CD4-positive, alpha-beta T cell treated with Interferon alpha-2 for 1 hour (primary cell): ENCODE data around the gene CIAPIN1.
A peak's percentile ranks its signal among the peaks of the same experiment; 100 is the strongest.
"Not testable (repeated sequence)": the region's sequence is repeated elsewhere in the genome, so short reads cannot be mapped to it uniquely, and the experiment has no call there.

Experiments
- DNase-seq, 2 donors: peaks; one replicate each; pipeline ENCODE4 v3.0.0-alpha.2; 2020 to 2022

Gene CIAPIN1

DNA sequence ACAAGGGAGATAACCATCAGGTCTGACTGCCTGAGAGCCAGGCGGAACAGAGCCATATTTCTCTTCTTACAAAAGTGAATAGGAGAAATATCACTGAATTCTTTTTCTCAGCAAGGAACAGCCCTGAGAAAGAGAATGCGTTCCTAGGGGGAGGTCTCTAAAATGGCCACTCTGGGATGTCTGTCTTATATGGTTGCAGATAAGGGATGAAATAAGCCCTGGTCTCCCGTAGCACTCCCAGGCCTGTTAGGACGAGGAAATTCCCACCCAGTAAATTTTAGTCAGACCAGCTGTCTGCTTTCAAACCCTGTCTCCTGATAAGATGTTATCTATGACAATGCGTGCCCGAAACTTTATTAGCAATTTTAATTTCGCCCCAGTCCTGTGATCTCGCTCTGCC is 7.2 kb downstream of the CIAPIN1 start:
- not testable (repeated sequence) for DNase-seq

DNA sequence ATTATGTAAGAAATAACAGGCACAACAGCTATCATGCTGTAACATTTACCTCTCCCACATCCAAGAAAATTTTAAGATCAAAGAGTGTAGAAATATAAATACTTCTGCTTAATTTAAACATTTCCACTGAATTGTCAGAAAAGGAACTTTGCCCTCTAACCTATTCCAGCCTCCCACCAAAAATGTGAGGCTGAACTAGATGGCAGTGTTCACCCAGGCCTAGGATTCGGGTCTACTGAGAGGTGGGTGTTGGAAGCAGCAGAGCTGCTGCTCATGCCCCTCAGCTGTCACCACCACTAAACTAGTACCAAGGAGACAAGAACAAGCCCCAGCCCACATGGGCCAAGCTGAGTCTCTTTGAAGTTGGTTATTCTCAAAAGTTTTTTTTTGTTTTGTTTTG is 11.3 kb downstream of the CIAPIN1 start:
- DNase-seq, result no peak

GRCh38 chr16:57434003-57434402 is 13.2 kb downstream of the CIAPIN1 start:
- DNase-seq, result peak in 1 of 2 donors; percentile 11

DNA sequence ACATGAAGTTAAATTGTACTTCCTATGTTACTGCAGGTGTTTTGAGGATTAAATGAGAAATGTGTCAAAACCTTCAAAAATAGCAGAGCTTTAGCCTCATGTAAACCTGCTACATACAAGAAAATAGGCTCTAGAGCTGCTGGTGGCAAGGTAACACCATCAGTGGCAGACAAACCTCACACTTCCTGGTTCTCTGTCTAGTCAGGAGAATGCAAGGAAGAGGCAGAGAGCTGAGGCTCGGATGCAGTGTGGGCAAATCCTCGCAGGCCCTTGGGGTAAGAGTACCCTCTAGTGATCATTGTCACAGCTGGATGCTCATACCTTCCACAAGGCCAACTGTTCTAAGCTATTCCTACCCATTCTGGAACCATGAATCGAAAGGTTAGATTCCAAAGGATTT is 14.2 kb downstream of the CIAPIN1 start:
- DNase-seq, result no peak

DNA sequence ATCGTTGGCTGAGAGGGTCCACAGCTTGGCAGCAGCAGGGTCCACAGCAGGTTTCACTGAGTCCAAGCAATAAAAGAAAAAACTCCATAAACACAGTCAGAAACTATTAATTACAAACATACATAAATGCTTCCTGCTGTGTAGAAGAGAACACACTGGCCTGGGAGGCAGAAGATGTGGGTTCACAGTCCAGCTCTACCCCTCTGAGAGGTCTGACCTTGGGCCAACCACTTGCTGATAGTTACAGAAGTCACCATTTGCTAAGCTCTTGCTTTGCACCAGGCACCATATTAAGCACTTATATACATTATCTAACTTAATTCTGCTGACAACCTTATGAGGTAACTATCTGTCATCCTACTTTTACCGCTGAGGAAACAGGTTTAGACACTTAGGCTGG is 14.7 kb downstream of the CIAPIN1 start:
- no peak for DNase-seq

DNA sequence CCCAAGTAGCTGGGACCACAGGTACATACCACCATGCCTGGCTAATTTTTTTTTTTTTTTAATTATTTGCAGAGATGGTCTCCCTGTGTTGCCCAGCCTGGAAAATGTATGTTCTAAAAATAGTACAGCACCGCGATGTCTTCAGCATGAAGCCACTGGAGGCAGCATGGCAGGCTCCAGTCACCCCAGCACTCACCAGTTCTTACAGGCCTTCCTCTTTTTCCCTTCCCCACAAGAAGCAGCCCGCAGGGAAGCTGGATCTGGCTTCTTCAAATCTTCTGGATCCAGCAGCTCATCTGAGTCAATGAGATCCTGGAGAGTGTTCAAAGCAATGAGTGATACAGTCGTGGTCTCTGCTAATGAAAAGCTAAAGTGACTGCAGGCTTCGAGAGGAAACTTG is 16.2 kb downstream of the CIAPIN1 start:
- no peak for DNase-seq

DNA sequence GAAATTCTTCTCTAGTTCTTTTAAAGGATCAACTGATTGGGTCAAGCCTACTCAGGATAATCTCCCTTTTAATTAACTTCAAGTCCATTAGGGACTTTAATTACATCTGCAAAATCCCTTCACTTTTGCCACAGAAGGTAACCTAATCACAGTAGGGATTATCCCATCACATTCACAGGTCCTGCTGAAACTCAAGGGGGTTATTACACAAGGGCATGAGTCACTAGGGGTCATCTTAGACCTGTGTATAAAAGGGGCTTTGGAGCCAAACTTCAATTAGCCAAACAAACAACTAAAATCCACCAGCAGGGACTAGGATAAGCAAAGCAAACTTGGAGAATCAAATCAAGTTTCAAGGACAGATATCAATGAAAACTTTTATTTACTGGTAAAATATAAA is 19.4 kb downstream of the CIAPIN1 start:
- DNase-seq, result no peak

DNA sequence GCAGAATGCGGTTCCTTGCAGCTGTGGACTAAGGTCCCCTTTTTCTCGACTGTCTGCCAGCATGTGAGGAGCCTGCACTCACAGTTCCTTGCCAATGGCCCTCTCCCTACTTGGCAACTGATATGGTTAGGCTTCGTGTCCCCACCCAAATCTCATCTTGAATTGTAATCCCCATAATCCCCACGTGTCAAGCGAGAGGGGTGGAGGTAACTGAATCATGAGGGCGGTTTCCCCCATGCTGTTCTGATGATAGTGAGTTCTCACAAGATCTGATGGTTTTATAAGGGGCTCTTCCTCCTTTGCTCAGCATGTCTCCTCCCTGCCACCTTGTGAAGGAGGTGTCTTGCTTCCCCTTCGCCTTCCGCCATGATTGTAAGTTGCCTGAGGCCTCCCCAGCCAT is 19.9 kb downstream of the CIAPIN1 start:
- no peak for DNase-seq

GRCh38 chr16:57426356-57426755 is 20.8 kb downstream of the CIAPIN1 start:
- DNase-seq, result no peak

DNA sequence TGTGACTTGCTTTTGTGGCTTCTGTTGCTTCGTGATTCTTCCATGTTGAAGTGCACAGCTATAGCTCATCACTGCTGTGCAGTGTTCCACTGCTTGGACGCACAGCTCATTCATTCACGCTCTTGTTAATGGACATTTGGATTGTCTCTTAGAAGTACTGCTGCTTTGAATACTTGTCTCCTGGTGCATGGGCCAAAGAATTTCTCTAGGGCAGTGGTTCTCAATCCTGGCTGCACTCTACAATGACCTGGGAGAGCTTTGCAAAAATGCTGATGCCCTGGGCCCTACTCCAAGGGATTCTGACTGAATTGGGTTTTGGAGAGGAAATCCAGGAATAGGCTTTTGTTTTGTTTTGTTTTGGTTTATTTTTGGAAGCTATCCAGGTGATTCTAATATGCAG is 22.6 kb downstream of the CIAPIN1 start:
- DNase-seq, result no peak

DNA sequence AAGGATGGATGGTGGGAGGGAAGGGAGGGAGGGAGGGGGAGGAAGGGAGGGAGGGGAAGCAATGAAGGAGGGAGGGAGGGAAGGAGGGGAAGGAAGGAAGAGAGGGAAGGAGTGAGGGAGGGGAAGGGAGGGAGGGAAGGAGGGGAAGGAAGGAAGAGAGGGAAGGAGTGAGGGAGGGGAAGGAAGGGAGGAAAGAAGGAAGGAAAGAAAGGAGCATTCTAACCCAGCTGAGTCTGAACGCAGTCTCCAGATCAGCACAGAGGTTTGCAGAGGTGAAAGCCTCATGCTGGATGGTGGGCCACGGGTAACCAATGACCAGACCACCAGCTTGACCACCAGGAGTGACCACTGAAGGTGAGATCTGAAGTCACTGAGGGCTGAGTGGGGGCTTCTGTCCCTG is 24.0 kb downstream of the CIAPIN1 start:
- no peak for DNase-seq

DNA sequence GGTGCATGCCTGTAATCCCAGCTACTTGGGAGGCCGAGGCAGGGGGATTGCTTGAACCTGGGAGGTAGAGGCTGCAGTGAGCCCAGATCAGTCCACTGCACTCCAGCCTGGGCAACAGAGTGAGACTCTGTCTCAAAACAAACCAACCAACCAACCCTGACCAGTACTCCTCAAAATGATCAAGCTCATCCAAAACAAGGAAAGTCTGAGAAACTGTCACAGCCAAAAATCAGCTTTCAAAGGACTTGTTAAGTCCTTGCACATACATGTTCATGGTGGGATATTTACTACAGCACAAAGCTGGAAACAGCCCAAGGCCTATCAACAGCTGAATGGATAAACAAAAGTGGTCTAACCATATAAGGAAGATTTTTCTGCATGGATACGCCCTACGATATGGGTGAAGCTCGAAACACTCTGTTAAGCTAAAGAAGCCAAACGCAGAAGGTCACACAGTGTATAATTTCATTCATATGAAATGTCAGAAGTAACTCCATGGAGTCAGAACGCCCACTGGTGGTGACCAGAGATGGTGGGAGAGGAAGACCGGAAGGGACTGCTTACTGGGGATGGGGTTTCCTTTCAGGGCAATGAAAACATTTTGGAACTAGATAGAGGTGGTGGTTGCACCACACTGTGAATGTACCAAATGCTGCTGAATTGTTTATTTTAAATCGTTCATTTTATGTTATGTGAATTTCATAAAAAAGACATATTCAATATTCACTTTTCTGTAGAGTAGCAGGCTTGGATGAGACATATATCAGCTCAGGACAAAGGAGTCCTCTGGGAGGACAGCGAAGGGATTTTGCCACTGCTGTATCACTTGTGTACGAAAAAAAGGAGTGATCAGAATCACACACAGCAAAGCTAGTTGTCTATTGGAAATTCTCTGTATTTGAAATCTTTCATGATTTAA is 24.9 kb downstream of the CIAPIN1 start:
- no peak for DNase-seq

- no peak for DNase-seq
These were observed 27.7 kb downstream of the CIAPIN1 start for GRCh38 chr16:57419506-57419905.

GRCh38 chr16:57416084-57416483 is 31.1 kb downstream of the CIAPIN1 start:
- DNase-seq, result no peak

GRCh38 chr16:57413733-57414132 is 33.5 kb downstream of the CIAPIN1 start:
- DNase-seq, result no peak

GRCh38 chr16:57413301-57413730 is 33.9 kb downstream of the CIAPIN1 start:
- DNase-seq, result peak in 1 of 2 donors; percentile 65

GRCh38 chr16:57412584-57412983 is 34.6 kb downstream of the CIAPIN1 start:
- DNase-seq, result no peak

DNA sequence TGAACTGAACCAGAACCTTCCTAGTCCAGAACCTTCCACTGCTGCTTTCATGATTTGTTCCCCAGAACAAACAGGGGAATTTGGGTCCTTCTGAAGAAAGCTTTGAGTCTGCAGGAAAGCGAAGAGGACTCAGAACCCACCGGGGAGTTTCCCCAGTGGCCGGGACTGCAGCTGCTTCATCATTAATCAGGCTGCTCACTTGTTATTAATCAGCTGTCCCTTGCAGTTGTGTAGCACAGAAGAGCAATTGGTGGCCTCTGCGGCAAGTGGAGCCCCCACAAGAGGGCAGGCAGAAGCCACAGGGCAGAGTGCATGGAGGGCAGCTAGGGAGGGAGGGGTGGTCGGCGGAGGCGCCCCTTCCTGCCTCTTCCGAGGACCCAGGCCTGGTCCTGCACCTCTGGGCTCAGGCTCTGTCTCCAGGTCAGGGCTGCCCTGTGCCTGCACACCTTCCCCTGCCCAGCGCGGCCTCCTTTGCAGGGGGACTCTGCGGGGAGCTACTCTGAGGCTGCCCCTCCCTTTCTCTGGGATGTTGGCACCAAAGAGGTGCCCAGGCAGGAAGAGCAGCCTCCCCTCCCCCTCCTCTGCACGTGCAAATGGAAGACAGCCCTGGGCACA is 35.7 kb downstream of the CIAPIN1 start:
- DNase-seq, result no peak

GRCh38 chr16:57409870-57410587 is 37.2 kb downstream of the CIAPIN1 start:
- no peak for DNase-seq

GRCh38 chr16:57409065-57409464 is 38.1 kb downstream of the CIAPIN1 start:
- DNase-seq, result no peak

DNA sequence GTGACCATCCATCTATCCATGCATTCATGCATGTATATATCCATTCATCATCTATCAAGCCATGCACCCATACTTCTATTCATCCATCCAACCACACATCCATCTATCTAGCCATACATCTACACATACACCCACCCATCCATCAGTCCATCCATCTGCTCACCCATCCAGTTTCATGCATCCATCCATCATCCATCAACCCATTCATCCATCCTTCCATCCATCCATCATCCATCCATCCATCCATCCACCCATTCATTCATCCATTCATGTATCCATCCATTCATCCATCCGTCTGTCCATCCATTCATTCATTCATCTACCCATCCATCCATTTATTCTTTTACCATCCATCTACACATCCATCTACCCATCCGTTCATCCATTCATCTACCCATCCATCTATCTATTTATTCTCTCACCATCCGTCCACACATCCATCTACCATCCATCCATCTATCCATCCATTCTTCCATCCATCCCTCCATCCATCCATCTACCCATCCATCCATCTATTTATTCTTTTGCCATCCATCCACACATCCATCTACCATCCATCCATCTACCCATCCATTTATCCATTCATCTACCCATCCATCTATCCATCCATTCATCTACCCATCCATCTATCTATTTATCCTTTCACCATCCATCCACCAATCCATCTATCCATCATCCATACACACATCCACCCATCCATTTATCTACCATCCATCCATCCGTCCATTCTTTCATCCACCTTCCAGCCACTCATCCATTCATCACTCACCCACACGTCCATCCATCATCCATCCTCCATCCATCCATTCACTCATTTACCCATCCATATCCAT is 39.4 kb downstream of the CIAPIN1 start:
- no peak for DNase-seq

DNA sequence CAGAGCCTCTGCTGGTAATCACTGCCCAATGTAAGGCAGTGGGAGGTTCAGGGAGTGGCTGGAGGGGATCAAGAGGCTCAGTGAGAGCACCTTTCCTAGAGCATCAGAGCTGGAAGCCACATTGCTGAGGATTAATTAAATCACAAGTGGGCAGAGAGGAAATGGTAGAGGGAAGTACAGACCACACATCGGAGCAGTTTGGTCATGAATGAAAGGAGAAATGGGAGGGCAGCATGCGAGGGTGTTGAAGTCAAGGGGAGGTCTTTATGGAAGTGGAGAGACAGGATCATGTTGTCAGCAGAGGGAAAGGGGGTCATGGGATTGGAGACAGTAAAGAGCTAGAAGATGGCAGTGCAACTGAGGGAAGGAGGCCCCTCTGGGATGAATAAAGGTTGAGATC is 40.3 kb downstream of the CIAPIN1 start:
- DNase-seq, result no peak

GRCh38 chr16:57405097-57405496 is 42.1 kb downstream of the CIAPIN1 start:
- no peak for DNase-seq
